Measurements from ENCODE around the gene WNT5A.

The WNT5A gene

DNA sequence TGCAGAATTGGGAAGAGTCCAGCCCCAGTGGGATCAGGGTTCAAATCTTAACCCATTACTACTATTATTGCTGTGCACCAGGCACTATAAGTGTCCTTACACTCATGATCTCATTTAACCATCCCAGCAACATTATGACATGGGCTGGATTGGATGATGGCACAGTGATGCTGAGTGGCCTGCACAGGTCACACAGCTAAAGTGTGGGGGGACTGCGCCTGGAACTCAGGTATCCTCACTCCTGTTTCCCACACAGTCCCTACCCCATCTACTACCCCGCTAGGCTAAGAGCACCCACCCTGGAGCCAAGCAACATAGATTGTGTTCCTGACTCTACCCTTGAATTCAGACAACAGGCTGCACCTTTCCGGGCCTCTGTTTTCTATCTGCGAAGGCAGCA lies 16.0 kb downstream of the WNT5A start:
- H3K18ac ChIP-seq (ENCODE audit: low read length) = no peak overlapping the region
- H3K27ac ChIP-seq (replicated peaks; ENCODE audit: low read length) = no peak overlapping the region
- no peak overlapping the region for H2AFZ ChIP-seq (ENCODE audit: low read length)
- WGBS, 2 donors (ENCODE audit: extremely low coverage in 2 of 2, insufficient read length in 2 of 2, insufficient replicate concordance in 1 of 2) = no CpG with 5 or more reads among the region's 4 CpGs
- no peaks in the 10 kb centered on the region for H3K9me3 ChIP-seq (replicated peaks in 1 of 2; ENCODE audit: control insufficient read depth in 2 of 2, insufficient read depth in 1 of 2, low read depth in 1 of 2, low read length in 2 of 2)
- no peak overlapping the region for H2BK15ac ChIP-seq (ENCODE audit: low read length)
- H4K91ac ChIP-seq (ENCODE audit: low read depth, low read length, poor library complexity) = no peak overlapping the region
- peaks cover 0 to 11% (median 0%) of the 10 kb centered on the region in 3 experiments for H3K27me3 ChIP-seq (ENCODE audit: control insufficient read depth in 3 of 3, insufficient read depth in 3 of 3, low read depth in 1 of 3, low read length in 3 of 3)
- H3K9ac ChIP-seq (ENCODE audit: low read depth, low read length, poor library complexity) = no peak overlapping the region
- H4K8ac ChIP-seq (ENCODE audit: low read depth, low read length) = no peak overlapping the region
- H2BK5ac ChIP-seq (ENCODE audit: low read length) = no peak overlapping the region
- no peak overlapping the region for H3K4me2 ChIP-seq (ENCODE audit: insufficient read depth, low read length, poor library complexity, severe bottlenecking)
- no peaks in the 10 kb centered on the region for H3K4me1 ChIP-seq (ENCODE audit: control insufficient read depth in 2 of 2, insufficient read depth in 1 of 2, low read depth in 1 of 2, low read length in 2 of 2)
- H3K14ac ChIP-seq (ENCODE audit: low read length) = no peak overlapping the region
- DNase-seq (ENCODE audit: low spot score) = no peak
- no peak overlapping the region for H2AK5ac ChIP-seq (ENCODE audit: low read depth, low read length)
- H3K36me3 ChIP-seq (replicated peaks in 1 of 2; ENCODE audit: control insufficient read depth in 2 of 2, insufficient read depth in 2 of 2, low read length in 2 of 2) = peaks cover 0 to 94% of the 10 kb centered on the region in 2 donors
- H3K79me1 ChIP-seq (ENCODE audit: low read depth, low read length) = no peaks in the 10 kb centered on the region
- no peak overlapping the region for H3K4me3 ChIP-seq (ENCODE audit: low read length in 2 of 2)
- no peak overlapping the region for H3K4ac ChIP-seq (ENCODE audit: low read length)
- no peak overlapping the region for H3K23ac ChIP-seq (ENCODE audit: low read depth, low read length, poor library complexity)
- H2BK12ac ChIP-seq (ENCODE audit: low read length) = no peak overlapping the region
- H2BK120ac ChIP-seq (ENCODE audit: low read depth, low read length) = no peak overlapping the region

DNA sequence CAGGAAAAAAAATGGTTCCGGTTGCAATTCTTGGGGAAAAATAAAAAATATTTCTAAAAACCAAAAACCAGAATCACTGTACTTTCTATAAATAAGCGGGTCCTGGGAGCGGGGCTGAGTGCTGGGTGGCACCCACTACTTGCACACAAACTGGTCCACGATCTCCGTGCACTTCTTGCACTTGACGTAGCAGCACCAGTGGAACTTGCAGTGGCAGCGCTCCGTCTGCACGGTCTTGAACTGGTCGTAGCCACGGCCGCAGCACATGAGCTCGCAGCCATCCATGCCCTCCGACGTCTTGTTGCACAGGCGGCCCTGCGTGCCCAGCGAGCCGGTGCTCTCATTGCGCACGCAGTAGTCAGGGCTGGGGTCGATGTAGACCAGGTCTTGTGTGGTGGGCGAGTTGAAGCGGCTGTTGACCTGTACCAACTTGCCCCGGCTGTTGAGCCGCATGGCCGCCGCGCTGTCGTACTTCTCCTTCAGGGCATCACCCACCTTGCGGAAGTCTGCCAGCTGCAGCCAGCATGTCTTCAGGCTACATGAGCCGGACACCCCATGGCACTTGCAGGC lies 17.1 kb downstream of the WNT5A start:
- peak overlapping the region; percentile 79 for H2BK12ac ChIP-seq (ENCODE audit: low read length)
- no peak overlapping the region for H2BK120ac ChIP-seq (ENCODE audit: low read depth, low read length)
- H4K8ac ChIP-seq (ENCODE audit: low read depth, low read length) = no peak overlapping the region
- peaks cover 0 to 92% of the 10 kb centered on the region in 2 donors for H3K36me3 ChIP-seq (replicated peaks in 1 of 2; ENCODE audit: control insufficient read depth in 2 of 2, insufficient read depth in 2 of 2, low read length in 2 of 2)
- no peak for DNase-seq (ENCODE audit: low spot score)
- H3K27me3 ChIP-seq (ENCODE audit: control insufficient read depth in 3 of 3, insufficient read depth in 3 of 3, low read depth in 1 of 3, low read length in 3 of 3) = peaks cover 0 to 11% (median 0%) of the 10 kb centered on the region in 3 experiments
- H3K9me3 ChIP-seq (replicated peaks in 1 of 2; ENCODE audit: control insufficient read depth in 2 of 2, insufficient read depth in 1 of 2, low read depth in 1 of 2, low read length in 2 of 2) = no peaks in the 10 kb centered on the region
- no peak overlapping the region for H3K27ac ChIP-seq (replicated peaks; ENCODE audit: low read length)
- no peaks in the 10 kb centered on the region for H3K79me1 ChIP-seq (ENCODE audit: low read depth, low read length)
- no peak overlapping the region for H3K4me2 ChIP-seq (ENCODE audit: insufficient read depth, low read length, poor library complexity, severe bottlenecking)
- no peak overlapping the region for H4K91ac ChIP-seq (ENCODE audit: low read depth, low read length, poor library complexity)
- H2BK5ac ChIP-seq (ENCODE audit: low read length) = no peak overlapping the region
- peak overlapping the region; percentile 94 for H3K23ac ChIP-seq (ENCODE audit: low read depth, low read length, poor library complexity)
- peak overlapping the region; percentile 50 for H3K14ac ChIP-seq (ENCODE audit: low read length)
- no peaks in the 10 kb centered on the region for H3K4me1 ChIP-seq (ENCODE audit: control insufficient read depth in 2 of 2, insufficient read depth in 1 of 2, low read depth in 1 of 2, low read length in 2 of 2)
- H2BK15ac ChIP-seq (ENCODE audit: low read length) = no peak overlapping the region
- peak overlapping the region; percentile 30 for H3K18ac ChIP-seq (ENCODE audit: low read length)
- no peak overlapping the region for H3K4ac ChIP-seq (ENCODE audit: low read length)
- H2AFZ ChIP-seq (ENCODE audit: low read length) = no peak overlapping the region
- no CpG with 5 or more reads among the region's 32 CpGs for WGBS, 2 donors (ENCODE audit: extremely low coverage in 2 of 2, insufficient read length in 2 of 2, insufficient replicate concordance in 1 of 2)
- no peak overlapping the region for H3K4me3 ChIP-seq (ENCODE audit: low read length in 2 of 2)
- H3K9ac ChIP-seq (ENCODE audit: low read depth, low read length, poor library complexity) = peak overlapping the region; percentile 33
- no peak overlapping the region for H2AK5ac ChIP-seq (ENCODE audit: low read depth, low read length)

DNA sequence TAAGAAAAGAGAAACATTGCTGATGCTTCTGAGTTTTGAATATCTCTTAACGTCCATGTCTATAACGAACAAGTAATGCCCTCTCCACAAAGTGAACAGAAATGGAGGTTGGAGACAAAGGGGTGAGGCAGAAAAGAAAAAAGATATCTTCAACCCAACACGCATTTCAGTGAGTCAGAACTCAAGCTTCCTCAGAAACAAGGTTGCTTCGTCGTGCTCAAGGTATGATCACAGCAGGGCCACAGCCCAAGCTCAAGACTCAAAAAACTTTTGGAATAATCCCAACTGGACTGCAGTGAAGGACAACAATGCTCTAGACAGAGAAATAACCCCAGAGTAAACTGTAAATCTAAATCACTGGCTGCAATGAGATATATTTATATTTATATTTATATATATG lies 18.9 kb downstream of the WNT5A start:
- DNase-seq (ENCODE audit: low spot score) = no peak
- no peak overlapping the region for H3K14ac ChIP-seq (ENCODE audit: low read length)
- no peak overlapping the region for H3K4ac ChIP-seq (ENCODE audit: low read length)
- H3K79me1 ChIP-seq (ENCODE audit: low read depth, low read length) = no peaks in the 10 kb centered on the region
- H2BK120ac ChIP-seq (ENCODE audit: low read depth, low read length) = no peak overlapping the region
- H3K36me3 ChIP-seq (replicated peaks in 1 of 2; ENCODE audit: control insufficient read depth in 2 of 2, insufficient read depth in 2 of 2, low read length in 2 of 2) = peaks cover 0 to 78% of the 10 kb centered on the region in 2 donors
- H3K23ac ChIP-seq (ENCODE audit: low read depth, low read length, poor library complexity) = no peak overlapping the region
- no CpG with 5 or more reads among the region's 5 CpGs for WGBS, 2 donors (ENCODE audit: extremely low coverage in 2 of 2, insufficient read length in 2 of 2, insufficient replicate concordance in 1 of 2)
- H2AFZ ChIP-seq (ENCODE audit: low read length) = no peak overlapping the region
- H4K8ac ChIP-seq (ENCODE audit: low read depth, low read length) = no peak overlapping the region
- no peaks in the 10 kb centered on the region for H3K27me3 ChIP-seq (ENCODE audit: control insufficient read depth in 3 of 3, insufficient read depth in 3 of 3, low read depth in 1 of 3, low read length in 3 of 3)
- no peak overlapping the region for H2BK5ac ChIP-seq (ENCODE audit: low read length)
- H4K91ac ChIP-seq (ENCODE audit: low read depth, low read length, poor library complexity) = no peak overlapping the region
- H3K4me2 ChIP-seq (ENCODE audit: insufficient read depth, low read length, poor library complexity, severe bottlenecking) = no peak overlapping the region
- H3K4me3 ChIP-seq (ENCODE audit: low read length in 2 of 2) = no peak overlapping the region
- H2BK15ac ChIP-seq (ENCODE audit: low read length) = no peak overlapping the region
- no peak overlapping the region for H2AK5ac ChIP-seq (ENCODE audit: low read depth, low read length)
- no peak overlapping the region for H3K18ac ChIP-seq (ENCODE audit: low read length)
- H3K9me3 ChIP-seq (replicated peaks in 1 of 2; ENCODE audit: control insufficient read depth in 2 of 2, insufficient read depth in 1 of 2, low read depth in 1 of 2, low read length in 2 of 2) = no peaks in the 10 kb centered on the region
- H3K9ac ChIP-seq (ENCODE audit: low read depth, low read length, poor library complexity) = no peak overlapping the region
- no peaks in the 10 kb centered on the region for H3K4me1 ChIP-seq (ENCODE audit: control insufficient read depth in 2 of 2, insufficient read depth in 1 of 2, low read depth in 1 of 2, low read length in 2 of 2)
- H2BK12ac ChIP-seq (ENCODE audit: low read length) = no peak overlapping the region
- no peak overlapping the region for H3K27ac ChIP-seq (replicated peaks; ENCODE audit: low read length)

DNA sequence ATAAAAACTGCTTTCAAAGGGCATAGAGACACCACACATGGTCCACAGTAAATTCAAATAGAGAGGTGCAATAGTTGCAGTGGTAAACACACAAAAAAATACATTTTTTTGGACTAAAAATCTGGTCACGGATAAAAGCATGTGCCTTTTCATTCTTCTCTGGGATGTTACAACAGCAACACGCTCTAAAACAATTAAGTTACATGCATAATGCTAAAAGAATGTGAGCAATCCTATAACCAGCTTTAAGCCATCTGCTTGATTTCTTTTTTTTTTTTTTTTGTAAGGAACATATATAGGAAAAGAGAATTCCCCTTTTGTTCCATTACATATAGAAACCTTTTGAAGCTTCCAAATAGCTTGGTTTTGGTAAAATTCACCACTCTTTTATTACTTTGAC lies 20.0 kb downstream of the WNT5A start:
- no CpG with 5 or more reads among the region's 2 CpGs for WGBS, 2 donors (ENCODE audit: extremely low coverage in 2 of 2, insufficient read length in 2 of 2, insufficient replicate concordance in 1 of 2)
- no peak overlapping the region for H3K4ac ChIP-seq (ENCODE audit: low read length)
- H3K27ac ChIP-seq (replicated peaks; ENCODE audit: low read length) = no peak overlapping the region
- H3K9ac ChIP-seq (ENCODE audit: low read depth, low read length, poor library complexity) = no peak overlapping the region
- no peak overlapping the region for H3K4me3 ChIP-seq (ENCODE audit: low read length in 2 of 2)
- H3K23ac ChIP-seq (ENCODE audit: low read depth, low read length, poor library complexity) = no peak overlapping the region
- no peak overlapping the region for H2BK12ac ChIP-seq (ENCODE audit: low read length)
- no peak overlapping the region for H3K18ac ChIP-seq (ENCODE audit: low read length)
- no peak overlapping the region for H4K91ac ChIP-seq (ENCODE audit: low read depth, low read length, poor library complexity)
- no peaks in the 10 kb centered on the region for H3K4me1 ChIP-seq (ENCODE audit: control insufficient read depth in 2 of 2, insufficient read depth in 1 of 2, low read depth in 1 of 2, low read length in 2 of 2)
- H4K8ac ChIP-seq (ENCODE audit: low read depth, low read length) = no peak overlapping the region
- H3K14ac ChIP-seq (ENCODE audit: low read length) = no peak overlapping the region
- H2BK5ac ChIP-seq (ENCODE audit: low read length) = no peak overlapping the region
- H2AK5ac ChIP-seq (ENCODE audit: low read depth, low read length) = no peak overlapping the region
- no peak for DNase-seq (ENCODE audit: low spot score)
- H3K27me3 ChIP-seq (ENCODE audit: control insufficient read depth in 3 of 3, insufficient read depth in 3 of 3, low read depth in 1 of 3, low read length in 3 of 3) = no peaks in the 10 kb centered on the region
- peaks cover 0 to 66% of the 10 kb centered on the region in 2 donors for H3K36me3 ChIP-seq (replicated peaks in 1 of 2; ENCODE audit: control insufficient read depth in 2 of 2, insufficient read depth in 2 of 2, low read length in 2 of 2)
- H2BK120ac ChIP-seq (ENCODE audit: low read depth, low read length) = no peak overlapping the region
- H2BK15ac ChIP-seq (ENCODE audit: low read length) = no peak overlapping the region
- no peaks in the 10 kb centered on the region for H3K9me3 ChIP-seq (replicated peaks in 1 of 2; ENCODE audit: control insufficient read depth in 2 of 2, insufficient read depth in 1 of 2, low read depth in 1 of 2, low read length in 2 of 2)
- H3K79me1 ChIP-seq (ENCODE audit: low read depth, low read length) = no peaks in the 10 kb centered on the region
- H3K4me2 ChIP-seq (ENCODE audit: insufficient read depth, low read length, poor library complexity, severe bottlenecking) = no peak overlapping the region
- H2AFZ ChIP-seq (ENCODE audit: low read length) = no peak overlapping the region

Measured in neuronal stem cell (in vitro differentiated cells).